ENCODE results near the gene CETP.
"Not testable (repeated sequence)": the region's sequence is repeated elsewhere in the genome, so short reads cannot be mapped to it uniquely, and the experiment has no call there.

Gene CETP

GRCh38 chr16:56988948-56989945, 27.5 kb downstream of the CETP start, which contains the start of gene NLRC5:
Gene NLRC5 (plus strand): TSS chr16:56989557. CDS start chr16:57020713, 31,156 bp downstream.
- TF ChIP-seq CTCF (IDR thresholded peaks at IDR 0.05; ENCODE audit: low read depth, low read length): no peak
- peak within 1 kb of the TSS; percentile 77 for H3K4me3 ChIP-seq (ENCODE audit: low read depth, low read length)

GRCh38 chr16:56989988-56990387, 28.2 kb downstream of the CETP start:
- no peak for TF ChIP-seq CTCF (IDR thresholded peaks at IDR 0.05; ENCODE audit: low read depth, low read length)
- peak overlapping the region; percentile 77 for H3K4me3 ChIP-seq (ENCODE audit: low read depth, low read length)

GRCh38 chr16:56990407-56991286, 28.9 kb downstream of the CETP start:
- H3K4me3 ChIP-seq (ENCODE audit: low read depth, low read length): peak overlapping the region; percentile 77
- no peak for TF ChIP-seq CTCF (IDR thresholded peaks at IDR 0.05; ENCODE audit: low read depth, low read length)

- H3K4me3 ChIP-seq (ENCODE audit: low read depth, low read length): not testable (repeated sequence)
Measured at GRCh38 chr16:56992431-56992830, 30.7 kb downstream of the CETP start.

GRCh38 chr16:56993204-56993603, 31.5 kb downstream of the CETP start:
- TF ChIP-seq CTCF (IDR thresholded peaks at IDR 0.05; ENCODE audit: low read depth, low read length): no peak
- H3K4me3 ChIP-seq (ENCODE audit: low read depth, low read length): no peak overlapping the region

GRCh38 chr16:56994311-56994710, 32.6 kb downstream of the CETP start:
- no peak overlapping the region for H3K4me3 ChIP-seq (ENCODE audit: low read depth, low read length)
- no peak for TF ChIP-seq CTCF (IDR thresholded peaks at IDR 0.05; ENCODE audit: low read depth, low read length)

- H3K4me3 ChIP-seq (ENCODE audit: low read depth, low read length): no peak overlapping the region
- TF ChIP-seq CTCF (IDR thresholded peaks at IDR 0.05; ENCODE audit: low read depth, low read length): no peak
Measured at GRCh38 chr16:56995136-56995805, 33.5 kb downstream of the CETP start.
